Ovary (tissue), 3 donors: Measurements from ENCODE around the gene HAPLN1.

ENCODE experiments used
- POLR2A ChIP-seq: fragments of 450-650 bp; IDR thresholded peaks from one replicate; pipeline ENCODE4 v1.6.1; 2017; ENCODE audit warnings: antibody characterized with exemption, mild to moderate bottlenecking, moderate library complexity
- TF ChIP-seq, protein P1 (sequence below), 3 donors: fragments of 450-650 bp in 2 of 3; fragments of 200-600 bp in 1 of 3; IDR thresholded peaks; one replicate each; pipeline versions ENCODE4 v1.5.1 to v1.8.0; 2016 to 2022; ENCODE audit warnings: antibody characterized with exemption in 3 of 3, mild to moderate bottlenecking in 1 of 3
- donor health status: DM: no; HTN: no; CAD: no.

DNA sequence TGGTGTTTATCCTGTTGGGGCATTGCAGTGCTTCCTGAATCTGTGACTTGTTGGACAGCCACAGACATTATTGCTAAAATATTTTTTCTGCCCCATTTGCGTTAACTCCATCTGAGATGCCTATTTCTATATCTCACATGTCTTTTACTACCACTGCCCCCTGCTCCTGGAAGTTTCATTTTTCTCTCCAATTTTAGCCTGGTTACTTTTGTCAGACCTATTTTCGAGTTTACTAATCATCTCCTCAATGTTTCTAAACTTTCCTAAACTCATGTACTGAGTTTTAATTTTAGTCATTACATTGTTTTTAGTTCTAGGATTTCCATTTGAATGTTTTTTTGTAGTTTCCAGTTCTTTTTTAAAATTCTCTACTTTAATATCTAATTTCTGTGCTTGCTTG is 17.6 kb downstream of the HAPLN1 start:
- TF ChIP-seq, protein P1, sequence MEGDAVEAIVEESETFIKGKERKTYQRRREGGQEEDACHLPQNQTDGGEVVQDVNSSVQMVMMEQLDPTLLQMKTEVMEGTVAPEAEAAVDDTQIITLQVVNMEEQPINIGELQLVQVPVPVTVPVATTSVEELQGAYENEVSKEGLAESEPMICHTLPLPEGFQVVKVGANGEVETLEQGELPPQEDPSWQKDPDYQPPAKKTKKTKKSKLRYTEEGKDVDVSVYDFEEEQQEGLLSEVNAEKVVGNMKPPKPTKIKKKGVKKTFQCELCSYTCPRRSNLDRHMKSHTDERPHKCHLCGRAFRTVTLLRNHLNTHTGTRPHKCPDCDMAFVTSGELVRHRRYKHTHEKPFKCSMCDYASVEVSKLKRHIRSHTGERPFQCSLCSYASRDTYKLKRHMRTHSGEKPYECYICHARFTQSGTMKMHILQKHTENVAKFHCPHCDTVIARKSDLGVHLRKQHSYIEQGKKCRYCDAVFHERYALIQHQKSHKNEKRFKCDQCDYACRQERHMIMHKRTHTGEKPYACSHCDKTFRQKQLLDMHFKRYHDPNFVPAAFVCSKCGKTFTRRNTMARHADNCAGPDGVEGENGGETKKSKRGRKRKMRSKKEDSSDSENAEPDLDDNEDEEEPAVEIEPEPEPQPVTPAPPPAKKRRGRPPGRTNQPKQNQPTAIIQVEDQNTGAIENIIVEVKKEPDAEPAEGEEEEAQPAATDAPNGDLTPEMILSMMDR (IDR thresholded peaks at IDR 0.05), result no peak
- no peak for TF ChIP-seq POLR2A
